Measurements from ENCODE around the gene GATAD2A. TPM values are rescaled to one million over a fixed set of nuclear protein-coding genes. Genes with fewer than 3 reads are reported as not detected.

GATAD2A gene
- total RNA-seq, 2 experiments from 2014 or later = 180 TPM

GRCh38 chr19:19443283-19443682, 37.8 kb downstream of the GATAD2A start:
- Mint-ChIP-seq H3K9me3 (ENCODE audit: insufficient read depth) (no peaks in the 10 kb centered on the region), H3K27ac (peak overlapping the region; percentile 16), H3K4me3 (no peak overlapping the region), H3K4me1 (ENCODE audit: low read depth) (peaks cover 72% of the 10 kb centered on the region), H3K36me3 (ENCODE audit: low read depth) (peaks cover 64% of the 10 kb centered on the region), H3K27me3 (ENCODE audit: low read depth) (no peaks in the 10 kb centered on the region)
- no peak for ATAC-seq
- ChIA-PET CTCF (interaction anchor here (1.0 to 2.6 kb wide), 5 partner anchors 9 to 47 kb away, joined by 3 to 9 read pairs (median 4); partner anchors contain the start of gene GATAD2A), POLR2A (interaction anchor here (0.9 to 1.6 kb wide), 3 partner anchors 26 to 58 kb away, joined by 3 to 4 read pairs (median 3); no protein-coding TSS in a partner anchor)
- no peak for DNase-seq

DNA sequence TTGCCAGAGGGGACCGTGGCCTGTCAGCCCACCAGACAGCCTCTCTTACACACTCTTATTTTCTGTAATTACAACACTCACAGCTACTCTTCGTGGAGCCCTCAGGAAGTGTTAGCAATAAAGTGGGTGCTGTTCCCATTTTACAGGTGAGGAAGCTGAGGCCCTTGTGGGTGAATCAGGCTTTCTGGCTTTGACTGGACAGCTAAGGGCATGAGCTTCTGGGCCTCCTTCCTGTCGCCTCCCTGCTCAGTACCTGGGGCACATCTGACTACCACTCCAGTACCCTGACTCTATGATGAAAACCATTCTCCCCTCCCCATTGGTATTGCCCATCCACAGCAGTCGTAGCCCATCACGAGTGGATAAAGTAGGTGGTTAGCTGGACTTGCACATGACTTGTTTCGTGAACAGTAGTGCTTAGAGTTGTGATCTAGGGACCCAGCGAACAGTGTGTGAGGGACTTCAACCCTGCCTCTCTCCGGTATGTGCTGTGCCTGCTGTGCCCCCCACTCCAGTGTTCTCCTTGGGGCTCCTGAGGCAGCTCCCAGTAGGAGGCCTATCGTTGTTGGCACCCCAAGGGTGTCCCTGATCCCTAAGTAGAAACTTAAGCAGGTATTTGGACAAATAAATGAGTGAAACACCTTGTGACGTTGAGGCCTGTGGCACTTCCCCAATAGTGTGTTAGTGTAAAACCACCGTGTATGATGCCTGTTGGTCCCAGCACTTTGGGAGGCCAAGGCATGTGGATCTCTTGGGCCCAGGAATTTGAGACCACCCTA, 38.6 kb downstream of the GATAD2A start:
- ATAC-seq (peak; percentile 6), DNase-seq (no peak)
- Mint-ChIP-seq H3K4me3 (peak overlapping the region; percentile 17), H3K9me3 (ENCODE audit: insufficient read depth) (no peaks in the 10 kb centered on the region), H3K27ac (peak overlapping the region; percentile 88), H3K27me3 (ENCODE audit: low read depth) (no peaks in the 10 kb centered on the region), H3K4me1 (ENCODE audit: low read depth) (peaks cover 75% of the 10 kb centered on the region), H3K36me3 (ENCODE audit: low read depth) (peaks cover 66% of the 10 kb centered on the region)
- ChIA-PET CTCF (interaction anchor here (1.0 to 2.6 kb wide), 4 partner anchors 10 to 46 kb away, joined by 3 to 9 read pairs (median 6); partner anchors contain the start of gene GATAD2A), POLR2A (interaction anchor here (0.9 to 1.6 kb wide), 3 partner anchors 27 to 59 kb away, joined by 3 to 4 read pairs (median 3); no protein-coding TSS in a partner anchor)

GRCh38 chr19:19444681-19445155, 39.2 kb downstream of the GATAD2A start:
- Mint-ChIP-seq H3K27me3 (ENCODE audit: low read depth) (no peaks in the 10 kb centered on the region), H3K9me3 (ENCODE audit: insufficient read depth) (no peaks in the 10 kb centered on the region), H3K4me1 (ENCODE audit: low read depth) (peaks cover 75% of the 10 kb centered on the region), H3K4me3 (peak overlapping the region; percentile 26), H3K36me3 (ENCODE audit: low read depth) (peaks cover 61% of the 10 kb centered on the region), H3K27ac (peak overlapping the region; percentile 88)
- DNase-seq (peak; percentile 50), ATAC-seq (peak; percentile 49)
- ChIA-PET POLR2A (interaction anchor here (1.6 kb wide), 1 partner anchor 45 kb away, joined by 3 read pairs; no protein-coding TSS in a partner anchor), CTCF (interaction anchor here (1.3 to 2.6 kb wide), 2 partner anchors 16 to 39 kb away, joined by 4 to 9 read pairs; partner anchors contain the start of gene GATAD2A)

DNA sequence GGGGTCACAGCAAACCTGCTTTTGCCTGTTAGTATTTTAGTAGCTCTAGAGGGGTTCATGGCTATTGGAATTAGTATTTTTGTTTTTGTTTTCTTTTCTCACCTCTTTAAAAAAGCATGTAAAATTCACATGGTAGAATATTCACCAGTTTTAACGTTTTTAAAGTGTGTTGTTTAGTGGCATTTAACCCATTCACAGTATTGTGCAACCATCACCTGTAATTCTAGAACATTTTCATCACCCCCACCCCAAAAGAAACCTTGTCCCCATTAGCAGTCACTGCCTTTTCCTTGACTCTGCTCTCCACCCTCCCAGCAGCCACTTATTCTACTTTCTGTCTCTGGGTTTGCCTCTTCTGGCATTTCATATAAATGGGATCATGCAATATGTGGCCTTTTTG, 39.8 kb downstream of the GATAD2A start:
- POLR2A ChIA-PET = no interaction called here
- no peaks in the 10 kb centered on the region for H3K27me3 Mint-ChIP-seq (ENCODE audit: low read depth)
- H3K9me3 Mint-ChIP-seq (ENCODE audit: insufficient read depth) = no peaks in the 10 kb centered on the region
- ATAC-seq = no peak
- peak overlapping the region; percentile 88 for H3K27ac Mint-ChIP-seq
- CTCF ChIA-PET = no interaction called here
- H3K36me3 Mint-ChIP-seq (ENCODE audit: low read depth) = peaks cover 57% of the 10 kb centered on the region
- H3K4me1 Mint-ChIP-seq (ENCODE audit: low read depth) = peaks cover 76% of the 10 kb centered on the region
- H3K4me3 Mint-ChIP-seq = peak overlapping the region; percentile 26
- DNase-seq = no peak

GRCh38 chr19:19445911-19446361, 40.5 kb downstream of the GATAD2A start:
- CTCF ChIA-PET = no interaction called here
- Mint-ChIP-seq H3K27ac (peak overlapping the region; percentile 88), H3K9me3 (ENCODE audit: insufficient read depth) (no peaks in the 10 kb centered on the region), H3K36me3 (ENCODE audit: low read depth) (peaks cover 53% of the 10 kb centered on the region), H3K27me3 (ENCODE audit: low read depth) (no peaks in the 10 kb centered on the region), H3K4me3 (peak overlapping the region; percentile 52), H3K4me1 (ENCODE audit: low read depth) (peaks cover 77% of the 10 kb centered on the region)
- DNase-seq (peak; percentile 49), ATAC-seq (no peak)
- POLR2A ChIA-PET = interaction anchor here (0.7 kb wide), 1 partner anchor 30 kb away, joined by 3 read pairs; no protein-coding TSS in a partner anchor

GRCh38 chr19:19446655-19447437, 41.4 kb downstream of the GATAD2A start:
- Mint-ChIP-seq H3K36me3 (ENCODE audit: low read depth) (peaks cover 51% of the 10 kb centered on the region), H3K9me3 (ENCODE audit: insufficient read depth) (no peaks in the 10 kb centered on the region), H3K27ac (peak overlapping the region; percentile 88), H3K4me1 (ENCODE audit: low read depth) (peaks cover 86% of the 10 kb centered on the region), H3K4me3 (no peak overlapping the region), H3K27me3 (ENCODE audit: low read depth) (no peaks in the 10 kb centered on the region)
- POLR2A ChIA-PET = interaction anchor here (0.7 kb wide), 1 partner anchor 31 kb away, joined by 3 read pairs; no protein-coding TSS in a partner anchor
- CTCF ChIA-PET = interaction anchor here (1.3 to 2.5 kb wide), 3 partner anchors 13 to 41 kb away, joined by 3 to 6 read pairs (median 4); partner anchors contain the start of gene GATAD2A
- DNase-seq (no peak), ATAC-seq (no peak)

GRCh38 chr19:19447536-19448237, 42.2 kb downstream of the GATAD2A start:
- Mint-ChIP-seq H3K27ac (peak overlapping the region; percentile 88), H3K4me3 (no peak overlapping the region), H3K9me3 (ENCODE audit: insufficient read depth) (no peaks in the 10 kb centered on the region), H3K4me1 (ENCODE audit: low read depth) (peaks cover 93% of the 10 kb centered on the region), H3K27me3 (ENCODE audit: low read depth) (no peaks in the 10 kb centered on the region), H3K36me3 (ENCODE audit: low read depth) (peaks cover 56% of the 10 kb centered on the region)
- ATAC-seq (peak; percentile 69), DNase-seq (peak; percentile 78)
- POLR2A ChIA-PET = no interaction called here
- CTCF ChIA-PET = interaction anchor here (1.3 to 2.5 kb wide), 3 partner anchors 12 to 42 kb away, joined by 3 to 6 read pairs (median 4); partner anchors contain the start of gene GATAD2A

- H3K9me3 Mint-ChIP-seq (ENCODE audit: insufficient read depth) = no peaks in the 10 kb centered on the region
- peak overlapping the region; percentile 88 for H3K27ac Mint-ChIP-seq
- ChIA-PET POLR2A (no interaction called here), CTCF (interaction anchor here (1.3 to 2.5 kb wide), 3 partner anchors 12 to 43 kb away, joined by 3 to 6 read pairs (median 4); partner anchors contain the start of gene GATAD2A)
- no peaks in the 10 kb centered on the region for H3K27me3 Mint-ChIP-seq (ENCODE audit: low read depth)
- peaks cover 93% of the 10 kb centered on the region for H3K4me1 Mint-ChIP-seq (ENCODE audit: low read depth)
- ATAC-seq (no peak), DNase-seq (no peak)
- no peak overlapping the region for H3K4me3 Mint-ChIP-seq
- peaks cover 54% of the 10 kb centered on the region for H3K36me3 Mint-ChIP-seq (ENCODE audit: low read depth)
These were observed 42.7 kb downstream of the GATAD2A start for GRCh38 chr19:19448238-19448544.

DNA sequence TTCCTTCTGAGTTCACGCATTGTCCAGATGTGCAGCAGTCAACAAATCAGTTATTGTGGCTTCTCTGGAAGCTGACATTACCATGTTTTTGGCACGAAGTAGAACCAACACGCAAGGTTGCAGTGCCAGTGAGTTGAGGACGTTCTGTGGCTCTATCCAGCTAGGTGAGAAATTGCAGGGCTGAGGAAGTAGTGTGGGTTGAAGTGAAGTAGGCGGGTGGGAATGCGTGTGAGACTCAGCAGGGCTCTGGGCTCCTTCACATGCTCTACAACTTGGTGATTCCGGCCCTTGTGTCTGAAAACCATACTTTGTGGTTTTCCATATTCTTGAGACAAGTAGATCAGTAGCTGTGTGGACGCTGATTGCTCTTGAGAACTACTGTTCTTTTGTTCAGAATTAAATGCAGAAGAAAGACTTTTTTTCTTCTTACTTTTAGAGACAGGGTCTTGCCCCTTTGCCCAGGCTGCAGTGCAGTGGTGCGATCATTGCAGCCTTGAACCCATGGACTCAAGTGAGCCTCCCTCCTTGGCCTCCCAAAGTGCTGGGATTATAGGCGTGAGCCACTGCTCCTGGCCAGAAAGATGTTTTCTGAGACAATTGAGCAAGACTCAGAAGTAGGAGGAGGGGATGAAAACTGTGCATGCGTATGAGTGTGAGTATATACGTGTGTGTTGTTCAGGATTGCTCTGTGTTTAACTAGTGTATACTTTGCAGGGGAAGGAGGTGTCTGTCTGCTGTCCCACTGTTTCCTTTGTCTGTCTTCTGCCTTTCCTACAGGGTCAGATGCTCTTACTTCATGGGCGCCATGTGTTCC, 46.2 kb downstream of the GATAD2A start:
- POLR2A ChIA-PET = interaction anchor here (0.7 to 2.0 kb wide), 3 partner anchors 8 to 87 kb away, joined by 3 to 12 read pairs (median 4); no protein-coding TSS in a partner anchor
- peak; percentile 60 for DNase-seq
- Mint-ChIP-seq H3K4me1 (ENCODE audit: low read depth) (peaks cover 78% of the 10 kb centered on the region), H3K27me3 (ENCODE audit: low read depth) (no peaks in the 10 kb centered on the region), H3K9me3 (ENCODE audit: insufficient read depth) (no peaks in the 10 kb centered on the region), H3K36me3 (ENCODE audit: low read depth) (peaks cover 35% of the 10 kb centered on the region), H3K27ac (peak overlapping the region; percentile 74), H3K4me3 (peak overlapping the region; percentile 1)
- peak; percentile 72 for ATAC-seq
- CTCF ChIA-PET = interaction anchor here (1.0 to 3.9 kb wide), 3 partner anchors 8 to 39 kb away, joined by 3 to 18 read pairs (median 4); no protein-coding TSS in a partner anchor
